ENCODE results near the gene CT45A2.
"Not testable (repeated sequence)": the region's sequence is repeated elsewhere in the genome, so short reads cannot be mapped to it uniquely, and the experiment has no call there.

The CT45A2 gene

DNA sequence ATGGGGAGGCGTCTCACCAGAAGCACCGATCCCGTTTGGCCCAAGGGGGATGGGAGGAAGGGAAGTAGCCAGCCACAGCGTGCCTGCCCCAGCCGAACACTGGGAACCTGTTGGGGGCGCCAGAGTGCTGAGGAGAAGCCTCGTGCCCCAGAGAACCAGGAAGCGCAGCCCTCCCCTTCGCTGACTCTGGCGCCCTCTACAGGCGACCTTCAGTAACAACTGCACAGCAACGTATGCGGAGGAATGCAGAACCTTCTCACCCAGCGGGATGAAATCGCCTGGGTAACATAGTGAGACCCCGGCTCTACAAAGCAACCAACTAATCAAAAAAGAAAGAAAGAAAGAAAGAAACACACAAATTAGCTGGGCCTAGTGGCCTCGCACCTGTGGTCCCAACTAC is at the start of gene CT45A2:
Gene CT45A2 (minus strand): TSS at position 101 of the 400 bp plus-strand sequence. CDS start 3,747 bp downstream, outside the sequence.
- not testable (repeated sequence) for DNase-seq

DNA sequence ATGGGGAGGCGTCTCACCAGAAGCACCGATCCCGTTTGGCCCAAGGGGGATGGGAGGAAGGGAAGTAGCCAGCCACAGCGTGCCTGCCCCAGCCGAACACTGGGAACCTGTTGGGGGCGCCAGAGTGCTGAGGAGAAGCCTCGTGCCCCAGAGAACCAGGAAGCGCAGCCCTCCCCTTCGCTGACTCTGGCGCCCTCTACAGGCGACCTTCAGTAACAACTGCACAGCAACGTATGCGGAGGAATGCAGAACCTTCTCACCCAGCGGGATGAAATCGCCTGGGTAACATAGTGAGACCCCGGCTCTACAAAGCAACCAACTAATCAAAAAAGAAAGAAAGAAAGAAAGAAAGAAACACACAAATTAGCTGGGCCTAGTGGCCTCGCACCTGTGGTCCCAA is 34.6 kb upstream of the CT45A2 start, which contains the start of gene CT45A8:
Gene CT45A8 (minus strand): TSS at position 101 of the 400 bp plus-strand sequence. CDS start 3,755 bp downstream, outside the sequence.
- DNase-seq: not testable (repeated sequence)

- not testable (repeated sequence) for DNase-seq
These were observed 17.4 kb upstream of the CT45A2 start, which contains the start of gene CT45A7 for GRCh38 chrX:135837180-135837579. Gene CT45A7 (minus strand): TSS chrX:135837280. CDS start chrX:135833533, 3,747 bp downstream.

GRCh38 chrX:135802687-135803086 is 17.1 kb downstream of the CT45A2 start, which contains the start of gene CT45A6:
Gene CT45A6 (minus strand): TSS chrX:135802787. CDS start chrX:135798993, 3,794 bp downstream.
- DNase-seq: not testable (repeated sequence)

DNA sequence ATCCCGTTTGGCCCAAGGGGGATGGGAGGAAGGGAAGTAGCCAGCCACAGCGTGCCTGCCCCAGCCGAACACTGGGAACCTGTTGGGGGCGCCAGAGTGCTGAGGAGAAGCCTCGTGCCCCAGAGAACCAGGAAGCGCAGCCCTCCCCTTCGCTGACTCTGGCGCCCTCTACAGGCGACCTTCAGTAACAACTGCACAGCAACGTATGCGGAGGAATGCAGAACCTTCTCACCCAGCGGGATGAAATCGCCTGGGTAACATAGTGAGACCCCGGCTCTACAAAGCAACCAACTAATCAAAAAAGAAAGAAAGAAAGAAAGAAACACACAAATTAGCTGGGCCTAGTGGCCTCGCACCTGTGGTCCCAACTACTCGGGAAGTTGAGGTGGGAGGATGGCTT is 34.4 kb downstream of the CT45A2 start, which contains the start of gene CT45A5:
Gene CT45A5 (minus strand): TSS at position 101 of the 400 bp plus-strand sequence. CDS start 3,774 bp downstream, outside the sequence.
- not testable (repeated sequence) for DNase-seq

DNA sequence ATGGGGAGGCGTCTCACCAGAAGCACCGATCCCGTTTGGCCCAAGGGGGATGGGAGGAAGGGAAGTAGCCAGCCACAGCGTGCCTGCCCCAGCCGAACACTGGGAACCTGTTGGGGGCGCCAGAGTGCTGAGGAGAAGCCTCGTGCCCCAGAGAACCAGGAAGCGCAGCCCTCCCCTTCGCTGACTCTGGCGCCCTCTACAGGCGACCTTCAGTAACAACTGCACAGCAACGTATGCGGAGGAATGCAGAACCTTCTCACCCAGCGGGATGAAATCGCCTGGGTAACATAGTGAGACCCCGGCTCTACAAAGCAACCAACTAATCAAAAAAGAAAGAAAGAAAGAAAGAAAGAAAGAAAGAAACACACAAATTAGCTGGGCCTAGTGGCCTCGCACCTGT is 51.7 kb downstream of the CT45A2 start, which contains the start of gene CT45A3:
Gene CT45A3 (minus strand): TSS at position 101 of the 400 bp plus-strand sequence. CDS start 3,747 bp downstream, outside the sequence.
- not testable (repeated sequence) for DNase-seq

Data from NCI-H510A treated with DMSO at 0.1 percent for 48 hours (cell line).